HUDEP-2 (cell line): ENCODE data around the gene KRTAP5-5.
"Not testable (repeated sequence)": the region's sequence is repeated elsewhere in the genome, so short reads cannot be mapped to it uniquely, and the experiment has no call there.

Experiments used
- DNase-seq, 76 experiments: peaks; one replicate each; lab custom pipeline; 2025; ENCODE audit not compliant: unreplicated experiment in 76 of 76; lab: John Stamatoyannopoulos, UW

The KRTAP5-5 gene

GRCh38 chr11:1640076-1640946, 10.7 kb downstream of the KRTAP5-5 start:
- DNase-seq, result peak in 8 of 76 experiments; percentile 2 to 17 (median 6)

DNA sequence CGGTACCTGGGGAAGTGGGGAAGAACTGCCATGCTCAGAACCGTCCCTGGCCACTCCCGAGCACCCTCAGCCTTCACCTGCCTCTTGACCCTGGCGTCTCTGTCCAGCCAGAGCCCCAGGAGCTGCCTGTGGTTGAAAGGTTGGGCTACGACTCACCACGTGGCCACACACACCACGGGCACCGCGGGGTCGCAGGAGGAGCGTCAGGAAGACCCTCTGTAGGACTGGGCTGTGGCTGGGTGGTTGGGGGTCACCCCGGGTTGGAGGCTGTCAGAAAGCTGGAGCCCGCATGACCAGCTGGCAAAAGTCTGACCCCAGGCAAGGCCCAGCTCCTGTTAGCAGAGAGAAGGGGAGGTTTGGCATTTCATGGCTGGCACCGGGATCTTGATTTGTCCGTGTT, 11.5 kb downstream of the KRTAP5-5 start:
- no peak for DNase-seq

DNA sequence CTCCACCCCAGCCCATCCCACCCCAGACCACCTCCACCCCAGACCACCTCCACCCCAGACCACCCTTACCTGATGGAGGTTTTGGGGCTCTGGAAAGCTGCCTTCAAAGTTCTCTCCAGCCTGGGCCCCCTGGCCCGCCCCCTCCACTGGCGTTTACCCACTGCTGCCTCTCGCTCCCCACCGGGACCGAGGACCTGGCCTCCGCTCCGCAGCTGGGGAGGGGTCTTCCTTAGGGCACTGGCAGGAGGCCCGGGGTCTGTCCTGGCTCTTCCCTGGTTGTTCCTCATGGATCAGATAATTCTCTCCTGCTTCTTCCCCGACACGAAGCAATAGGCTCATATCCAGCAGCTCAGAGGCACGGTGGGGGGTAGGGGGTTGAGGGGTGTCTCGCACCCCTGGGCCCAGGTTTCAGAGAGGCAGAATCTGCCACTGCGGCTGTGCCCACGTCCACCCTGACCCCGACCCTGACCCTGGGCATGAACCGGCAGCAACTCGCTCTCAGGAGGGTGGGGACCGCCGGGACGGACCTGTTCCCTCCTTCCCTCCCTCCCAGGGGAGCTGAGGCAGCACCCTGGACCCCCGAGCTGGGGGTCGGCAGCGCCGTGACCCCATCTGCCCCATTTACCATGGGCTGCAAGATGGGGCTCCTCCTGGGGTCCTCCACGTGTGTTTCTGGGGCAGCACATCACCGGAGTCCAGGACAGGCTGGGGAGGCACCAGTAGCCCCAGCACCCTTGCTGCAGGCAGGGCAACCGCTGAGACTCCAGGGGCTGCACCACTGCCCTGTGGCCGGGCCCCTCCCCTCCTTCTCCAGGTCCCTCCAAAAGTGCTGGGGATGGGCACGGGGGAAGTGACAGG, 12.9 kb downstream of the KRTAP5-5 start:
- no peak for DNase-seq

DNA sequence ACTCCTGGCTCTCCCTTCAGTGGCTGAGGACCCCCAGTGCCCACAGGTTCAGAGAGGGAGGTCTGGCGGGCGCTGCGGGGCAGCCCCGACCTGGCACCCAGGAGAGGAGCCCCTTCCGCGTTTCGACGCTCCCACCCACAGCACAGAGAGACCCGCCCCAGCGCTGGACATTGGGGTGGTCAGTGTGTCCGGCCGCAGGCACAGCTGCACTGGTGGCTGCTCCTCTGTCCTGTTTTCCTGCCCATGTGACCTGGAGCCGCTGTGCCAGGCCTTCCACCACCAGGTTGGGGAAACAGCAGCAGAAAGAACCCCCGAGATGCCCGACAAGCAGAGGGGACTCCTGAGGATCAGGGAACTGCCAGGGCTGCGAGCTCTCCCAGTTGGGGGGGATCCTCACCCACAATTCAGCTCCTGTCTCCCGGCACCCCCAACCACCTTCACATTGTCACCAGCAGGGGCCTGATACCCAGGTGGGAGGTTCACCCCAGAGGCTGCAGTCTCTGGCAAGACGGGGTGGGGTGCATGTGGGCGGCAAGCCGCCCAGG, 13.6 kb downstream of the KRTAP5-5 start:
- DNase-seq, result no peak

DNA sequence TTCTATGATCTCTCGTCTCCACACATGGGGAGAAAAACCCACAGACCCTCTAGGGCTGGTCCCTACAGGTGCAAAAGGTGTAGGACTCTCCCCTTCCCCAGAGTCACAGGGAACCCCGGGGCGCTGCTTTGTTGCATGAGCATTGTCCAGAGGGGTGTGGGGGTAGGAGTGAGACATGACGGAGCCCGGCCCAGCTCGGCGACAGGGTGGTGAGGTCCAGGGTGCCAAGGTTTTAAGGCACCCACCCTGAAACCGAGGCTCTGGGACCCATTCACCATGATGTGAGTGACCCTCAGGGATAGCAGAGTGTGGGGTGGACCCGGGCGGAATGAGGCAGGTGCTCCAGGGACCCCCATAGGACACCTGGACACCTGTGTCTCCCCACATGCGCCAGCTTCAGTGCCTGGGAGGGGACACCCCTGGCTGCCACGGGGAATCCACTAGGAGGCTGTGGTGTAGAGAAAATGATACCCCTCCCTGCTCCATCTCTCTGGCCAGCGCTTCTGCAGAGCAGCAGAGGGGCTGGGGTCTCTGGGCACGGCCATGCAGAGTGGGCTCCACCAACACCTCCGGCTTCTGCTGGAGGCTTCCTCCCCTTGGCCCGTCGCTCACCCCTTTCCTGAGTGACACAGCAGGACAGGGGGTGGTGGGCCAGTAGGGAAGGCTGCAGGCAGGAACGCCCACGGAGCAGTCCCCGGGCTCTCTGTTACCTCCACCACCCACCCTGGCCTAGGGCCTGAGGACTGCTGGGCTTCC, 15.2 kb downstream of the KRTAP5-5 start:
- DNase-seq, result no peak

DNA sequence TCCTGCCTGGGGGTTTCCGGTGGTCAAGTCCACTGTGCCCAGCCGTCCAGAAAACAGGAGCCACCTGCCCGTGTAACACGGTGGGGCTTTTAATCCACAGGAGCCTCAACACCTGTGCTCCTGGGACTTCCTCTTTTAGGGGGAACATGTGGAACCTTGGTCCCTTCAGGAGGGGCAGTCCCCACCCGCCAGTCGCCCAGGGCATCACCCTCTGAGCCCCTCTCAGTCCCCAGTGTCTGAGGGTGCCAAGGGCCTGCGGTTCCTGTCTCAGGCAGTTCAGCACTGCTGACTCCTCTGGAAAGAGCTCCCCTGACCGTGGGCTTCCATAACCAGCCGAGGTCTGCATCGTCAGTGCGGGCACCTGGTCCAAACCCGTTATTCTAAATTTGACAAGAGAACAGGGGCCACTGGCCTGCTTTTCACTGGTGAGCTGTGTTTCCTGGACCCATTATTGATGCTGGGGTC, 15.8 kb downstream of the KRTAP5-5 start:
- no peak for DNase-seq

GRCh38 chr11:1646540-1646939, 17.0 kb downstream of the KRTAP5-5 start:
- not testable (repeated sequence) for DNase-seq

GRCh38 chr11:1647901-1648652, 18.5 kb downstream of the KRTAP5-5 start:
- no peak for DNase-seq

DNA sequence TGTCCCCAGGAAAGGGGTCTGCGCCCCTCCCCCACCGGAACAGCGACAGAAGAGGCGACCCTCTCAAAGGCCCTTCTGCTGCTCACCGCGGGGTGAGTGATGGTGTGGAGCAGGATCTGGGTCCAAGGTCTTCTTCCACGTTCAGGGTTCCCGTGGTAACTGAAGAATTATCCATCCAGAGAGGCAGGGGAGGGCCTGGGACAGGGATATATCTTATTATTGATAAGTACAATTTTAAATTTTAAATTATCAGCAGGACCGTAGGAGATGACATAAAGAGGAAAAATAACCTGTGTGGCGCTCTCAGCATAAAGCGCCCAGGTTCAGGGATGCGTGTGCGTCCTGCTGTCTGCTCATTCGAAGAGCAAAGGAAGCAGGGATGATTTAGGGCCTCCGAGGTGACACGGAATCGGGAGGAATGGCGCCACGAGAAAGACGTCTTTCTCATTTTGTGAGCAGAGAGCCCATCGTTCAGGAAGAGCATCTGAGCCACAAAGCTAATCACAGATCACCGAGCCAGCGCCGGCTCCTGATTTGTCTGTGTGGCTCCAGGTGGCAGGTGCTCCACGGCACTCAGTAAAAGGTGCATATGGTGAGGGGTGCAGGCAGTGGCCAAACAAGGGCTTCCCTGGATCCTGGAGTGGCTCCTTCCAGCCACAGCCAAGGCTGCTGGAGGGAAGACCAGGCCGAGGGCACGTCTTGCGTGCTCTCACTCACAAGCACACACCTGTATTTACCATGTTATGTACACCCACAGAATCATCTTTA, 19.3 kb downstream of the KRTAP5-5 start:
- no peak for DNase-seq

GRCh38 chr11:1650034-1650917, 20.7 kb downstream of the KRTAP5-5 start:
- no peak for DNase-seq

GRCh38 chr11:1650918-1651262, 21.3 kb downstream of the KRTAP5-5 start:
- no peak for DNase-seq

- no peak for DNase-seq
Measured at GRCh38 chr11:1651411-1651980, 21.9 kb downstream of the KRTAP5-5 start.

GRCh38 chr11:1652026-1652425, 22.5 kb downstream of the KRTAP5-5 start:
- DNase-seq, result no peak

DNA sequence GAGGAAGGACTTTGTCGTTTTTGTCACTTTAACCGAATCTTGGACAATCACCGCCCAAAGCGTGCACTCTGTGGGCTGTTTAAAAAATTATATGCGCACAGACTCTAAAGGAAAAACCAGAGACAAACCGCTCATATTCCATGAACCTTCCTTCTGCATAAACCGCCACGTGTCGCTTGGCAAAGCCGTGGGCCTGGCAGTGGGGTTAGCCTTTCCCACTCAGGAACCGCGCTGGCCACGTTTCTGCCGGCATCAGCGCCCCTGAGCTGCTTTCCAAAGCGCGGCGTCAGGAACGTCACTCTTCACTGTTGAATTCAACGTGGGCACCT, 22.8 kb downstream of the KRTAP5-5 start:
- no peak for DNase-seq

GRCh38 chr11:1652771-1653540, 23.4 kb downstream of the KRTAP5-5 start:
- peak in 47 of 76 experiments; percentile 3 to 71 (median 35) for DNase-seq

DNA sequence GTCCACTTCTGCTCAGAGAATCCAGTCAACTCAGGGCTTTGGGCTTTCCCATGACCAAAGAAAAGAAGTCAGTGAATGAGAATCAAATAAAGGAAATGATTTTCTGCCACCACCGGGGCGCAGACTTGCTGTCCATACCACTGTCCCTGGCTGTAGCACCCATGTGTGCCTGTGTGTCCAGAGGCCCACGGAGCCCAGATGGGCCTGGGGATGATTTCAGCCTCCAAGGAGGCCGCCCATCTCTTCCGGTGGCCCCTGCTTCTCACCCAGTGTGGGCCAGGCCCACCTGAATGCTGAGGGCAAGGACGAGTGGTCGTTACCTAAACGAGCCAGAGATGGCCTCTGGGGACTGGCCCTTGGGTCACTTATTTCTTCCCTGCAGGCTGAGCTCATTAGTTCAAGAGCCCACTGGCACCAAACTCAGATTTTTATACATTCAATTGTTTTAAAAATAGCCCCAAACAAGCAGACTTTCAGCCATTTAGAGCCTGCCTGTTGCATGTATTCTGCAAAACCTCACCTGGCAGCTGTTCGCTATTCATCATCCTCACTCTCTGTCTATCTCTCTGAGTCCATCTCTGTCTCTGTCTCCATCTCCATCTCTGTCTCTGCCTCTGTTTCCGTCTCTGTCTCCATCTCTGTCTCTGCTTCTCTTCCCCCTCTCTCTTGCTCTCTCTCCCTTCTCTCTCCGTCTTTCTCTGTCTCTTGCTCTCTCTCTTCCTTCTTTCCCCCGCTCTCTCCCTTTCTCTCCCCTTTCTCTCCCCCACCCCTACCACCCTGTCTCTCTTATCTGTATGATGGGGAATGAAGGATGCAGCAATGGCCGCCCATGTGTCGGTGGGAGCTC, 24.2 kb downstream of the KRTAP5-5 start:
- DNase-seq, result no peak
